Chondrocyte (in vitro differentiated cells): ENCODE results near the gene NISCH. TPM values are rescaled to one million over a fixed set of nuclear protein-coding genes. Genes with fewer than 3 reads are reported as not detected.

ENCODE experiments used
- DNase-seq: peaks from one replicate; pipeline ENCODE4 v3.0.0; 2021; ENCODE audit warnings: mixed read lengths, low spot score
- H3K27ac Mint-ChIP-seq: one replicate; pipeline ENCODE4 v1.8.0; 2021; ENCODE audit warnings: mild to moderate bottlenecking, moderate library complexity, mixed read lengths; ENCODE audit not compliant: unreplicated experiment
- H3K27me3 Mint-ChIP-seq: 2 replicates; pipeline ENCODE4 v1.8.0; 2021; ENCODE audit warnings: low read depth, mixed read lengths
- H3K36me3 Mint-ChIP-seq: 2 replicates; pipeline ENCODE4 v1.8.0; 2021; ENCODE audit warnings: low read depth, mixed read lengths
- H3K4me1 Mint-ChIP-seq: 2 replicates; pipeline ENCODE4 v1.8.0; 2021; ENCODE audit warnings: low read depth, mild to moderate bottlenecking, mixed read lengths
- H3K4me3 Mint-ChIP-seq: one replicate; pipeline ENCODE4 v1.8.0; 2021; ENCODE audit warnings: mild to moderate bottlenecking, moderate library complexity, mixed read lengths; ENCODE audit not compliant: unreplicated experiment
- H3K9me3 Mint-ChIP-seq: 2 replicates; pipeline ENCODE4 v1.8.0; 2021; ENCODE audit warnings: low read depth, mixed read lengths
- total RNA-seq: library from RNA; stranded (reverse); gene quantifications from 3 replicates; pipeline ENCODE4 v1.2.1, GENCODE V29; 2021
- TF ChIP-seq, protein P1 (sequence below): fragments of 200-600 bp; sonication (generic); IDR thresholded peaks from 2 replicates; pipeline ENCODE4 v1.5.0; 2021; ENCODE audit warnings: antibody characterized with exemption, mild to moderate bottlenecking, moderate library complexity

NISCH gene
- total RNA-seq, 1 donor from 2014 or later, result 101 TPM

DNA sequence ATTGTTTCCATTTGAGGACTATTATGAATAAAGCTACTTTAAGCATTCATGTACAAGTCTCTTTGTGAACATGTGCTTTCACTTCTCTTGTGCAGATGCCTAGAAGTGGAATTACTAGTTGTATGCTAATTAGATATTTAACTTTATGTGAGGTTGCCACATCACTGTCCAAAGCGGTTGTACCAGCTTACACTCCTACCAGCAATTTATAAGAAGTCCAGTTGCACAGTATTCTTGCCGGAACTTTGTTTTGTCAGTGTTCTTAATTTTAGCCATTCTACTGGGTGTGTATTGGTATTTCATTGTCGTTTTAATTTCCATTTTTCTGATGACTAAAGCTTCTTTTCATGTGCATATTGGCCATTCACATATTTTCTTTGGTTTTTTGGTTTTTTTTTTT, 39.6 kb upstream of the NISCH start:
- H3K9me3 Mint-ChIP-seq, result no peaks in the 10 kb centered on the region
- H3K4me3 Mint-ChIP-seq, result no peak overlapping the region
- H3K27ac Mint-ChIP-seq, result no peak overlapping the region
- H3K36me3 Mint-ChIP-seq, result peaks cover 3% of the 10 kb centered on the region
- DNase-seq, result no peak
- H3K4me1 Mint-ChIP-seq, result peaks cover 19% of the 10 kb centered on the region
- no peaks in the 10 kb centered on the region for H3K27me3 Mint-ChIP-seq
- TF ChIP-seq, protein P1, sequence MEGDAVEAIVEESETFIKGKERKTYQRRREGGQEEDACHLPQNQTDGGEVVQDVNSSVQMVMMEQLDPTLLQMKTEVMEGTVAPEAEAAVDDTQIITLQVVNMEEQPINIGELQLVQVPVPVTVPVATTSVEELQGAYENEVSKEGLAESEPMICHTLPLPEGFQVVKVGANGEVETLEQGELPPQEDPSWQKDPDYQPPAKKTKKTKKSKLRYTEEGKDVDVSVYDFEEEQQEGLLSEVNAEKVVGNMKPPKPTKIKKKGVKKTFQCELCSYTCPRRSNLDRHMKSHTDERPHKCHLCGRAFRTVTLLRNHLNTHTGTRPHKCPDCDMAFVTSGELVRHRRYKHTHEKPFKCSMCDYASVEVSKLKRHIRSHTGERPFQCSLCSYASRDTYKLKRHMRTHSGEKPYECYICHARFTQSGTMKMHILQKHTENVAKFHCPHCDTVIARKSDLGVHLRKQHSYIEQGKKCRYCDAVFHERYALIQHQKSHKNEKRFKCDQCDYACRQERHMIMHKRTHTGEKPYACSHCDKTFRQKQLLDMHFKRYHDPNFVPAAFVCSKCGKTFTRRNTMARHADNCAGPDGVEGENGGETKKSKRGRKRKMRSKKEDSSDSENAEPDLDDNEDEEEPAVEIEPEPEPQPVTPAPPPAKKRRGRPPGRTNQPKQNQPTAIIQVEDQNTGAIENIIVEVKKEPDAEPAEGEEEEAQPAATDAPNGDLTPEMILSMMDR, result no peak

DNA sequence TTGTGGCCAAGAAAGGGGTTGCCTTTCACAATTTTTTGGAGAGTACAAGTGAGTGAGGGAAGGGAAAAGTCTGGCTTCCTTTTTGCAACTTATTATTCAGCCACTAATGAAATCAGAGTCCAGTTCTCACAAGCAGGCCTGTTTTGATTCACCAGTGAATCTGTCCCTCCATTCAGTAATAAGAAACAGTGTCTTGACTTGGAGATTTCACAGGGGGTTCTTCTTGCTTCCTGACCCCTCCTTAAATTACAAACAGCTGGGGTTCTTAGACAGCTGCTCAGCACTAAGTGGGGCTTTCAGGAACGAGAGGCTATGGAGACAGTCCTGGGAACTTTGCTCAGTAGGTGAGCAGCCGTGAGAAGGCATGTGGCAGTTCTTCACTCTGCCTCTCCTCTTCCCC, 35.0 kb upstream of the NISCH start:
- H3K9me3 Mint-ChIP-seq, result no peaks in the 10 kb centered on the region
- peak; percentile 11 for DNase-seq
- TF ChIP-seq, protein P1, result no peak
- no peaks in the 10 kb centered on the region for H3K27me3 Mint-ChIP-seq
- H3K4me3 Mint-ChIP-seq, result no peak overlapping the region
- H3K4me1 Mint-ChIP-seq, result no peaks in the 10 kb centered on the region
- no peak overlapping the region for H3K27ac Mint-ChIP-seq
- H3K36me3 Mint-ChIP-seq, result peaks cover 5% of the 10 kb centered on the region

DNA sequence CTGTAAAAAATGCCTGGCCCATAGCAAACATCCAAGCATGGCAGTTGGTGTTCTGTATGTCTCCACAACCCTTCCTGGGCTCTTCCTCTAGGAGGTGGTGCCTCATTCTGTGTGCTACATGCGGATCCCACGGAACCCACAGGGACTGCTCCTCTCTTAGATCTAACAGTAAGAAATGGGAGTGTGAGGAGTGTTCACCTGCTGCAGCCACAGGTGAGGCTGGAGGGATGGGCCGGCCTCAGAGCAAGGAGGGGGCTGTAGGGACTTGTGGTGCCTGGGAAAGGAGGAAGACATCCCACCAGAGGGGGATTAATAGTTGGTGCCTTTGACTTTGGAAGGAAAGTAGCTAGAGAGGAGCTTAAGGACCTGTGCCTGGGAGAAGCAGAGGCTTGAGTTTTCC, 32.7 kb upstream of the NISCH start:
- Mint-ChIP-seq H3K36me3 (peaks cover 3% of the 10 kb centered on the region), H3K4me1 (no peaks in the 10 kb centered on the region), H3K9me3 (no peaks in the 10 kb centered on the region), H3K27me3 (no peaks in the 10 kb centered on the region), H3K27ac (no peak overlapping the region), H3K4me3 (no peak overlapping the region)
- peak; percentile 63 for DNase-seq
- TF ChIP-seq, protein P1, result no peak

DNA sequence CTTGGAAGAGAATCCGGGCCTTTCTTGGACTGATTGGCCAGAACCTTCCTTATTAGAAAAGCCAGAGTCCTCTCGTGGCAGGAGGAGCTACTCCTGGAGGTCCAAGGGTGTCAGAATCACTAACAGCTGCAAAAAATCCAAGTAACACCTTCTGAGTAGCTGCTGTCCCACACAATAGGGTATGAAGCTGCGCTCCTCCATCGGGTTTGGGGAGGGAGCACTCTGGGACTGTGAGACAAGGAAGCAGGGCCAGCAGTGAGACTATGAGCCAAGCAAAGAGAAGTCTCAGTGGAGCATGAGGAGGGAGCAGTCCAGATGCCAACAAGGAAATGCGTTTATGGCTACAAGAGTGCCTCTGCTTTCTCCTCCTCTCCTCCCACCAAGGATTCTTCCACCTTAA, 32.2 kb upstream of the NISCH start:
- Mint-ChIP-seq H3K4me1 (no peaks in the 10 kb centered on the region), H3K27me3 (no peaks in the 10 kb centered on the region), H3K36me3 (peaks cover 3% of the 10 kb centered on the region), H3K27ac (no peak overlapping the region), H3K4me3 (no peak overlapping the region), H3K9me3 (no peaks in the 10 kb centered on the region)
- TF ChIP-seq, protein P1, result no peak
- DNase-seq, result peak; percentile 15

- H3K4me1 Mint-ChIP-seq, result no peaks in the 10 kb centered on the region
- H3K4me3 Mint-ChIP-seq, result no peak overlapping the region
- H3K9me3 Mint-ChIP-seq, result no peaks in the 10 kb centered on the region
- DNase-seq, result no peak
- TF ChIP-seq, protein P1, result peak; percentile 89
- no peaks in the 10 kb centered on the region for H3K27me3 Mint-ChIP-seq
- no peak overlapping the region for H3K27ac Mint-ChIP-seq
- no peaks in the 10 kb centered on the region for H3K36me3 Mint-ChIP-seq
Observed at GRCh38 chr3:52428151-52429005, 27.0 kb upstream of the NISCH start.
